A549 (cell line): ENCODE data around the gene KDM4B.

Experiments
- BHLHE40 ChIP-seq: IDR thresholded peaks from 2 replicates; pipeline ENCODE4 v1.6.1; 2012; ENCODE audit warnings: low read depth, low read length, inconsistent platforms
- CTCF ChIP-seq: fragments of >200 bp; sonication (Bioruptor Twin); formaldehyde crosslinking; IDR thresholded peaks from 3 replicates; pipeline ENCODE4 v1.5.1; 2016
- KDM1A ChIP-seq: fragments of 200-600 bp; sonication (generic); IDR thresholded peaks from 2 replicates; pipeline ENCODE4 v1.6.1; 2016; ENCODE audit warnings: low read depth, mild to moderate bottlenecking

GRCh38 chr19:5001615-5002014 is 32.7 kb downstream of the KDM4B start:
- TF ChIP-seq CTCF (peak; percentile 63), KDM1A (no peak), BHLHE40 (no peak)
